Panc1 (cell line): ENCODE results near the gene COL6A1. TPM values are rescaled to one million over a fixed set of nuclear protein-coding genes. Genes with fewer than 3 reads are reported as not detected.

Source experiments
- ATAC-seq: fragments of 200-7000 bp; cut with Tn5 transposase; 2 replicates; pipeline ENCODE4 v1.9.1; 2020; ENCODE audit warnings: mild to moderate bottlenecking, moderate library complexity
- BruUV-seq: library from RNA; stranded (reverse); fragments of 400-500 nt; replicated peaks from 2 replicates; lab custom pipeline; 2021; lab: Mats Ljungman, UMichigan
- CTCF ChIA-PET: fragments of 300-600 bp; sonication (Branson Sonifier 250); formaldehyde crosslinking; loops from one replicate; lab custom pipeline; 2022; ENCODE audit warnings: antibody characterized with exemption; lab: Charles Lee
- POLR2A ChIA-PET: fragments of 300-600 bp; sonication (Branson Sonifier 250); formaldehyde crosslinking; loops from one replicate; lab custom pipeline; 2022; ENCODE audit warnings: antibody characterized with exemption; lab: Charles Lee
- DNase-seq: peaks from one replicate; pipeline ENCODE4 v3.0.0-alpha.2; 2010; ENCODE audit warnings: low read depth, low spot score
- H3K27ac ChIP-seq: 2 replicates; pipeline ENCODE4 v1.5.1; 2011; ENCODE audit warnings: mild to moderate bottlenecking, low read length, inconsistent platforms
- H3K27me3 ChIP-seq: fragments of 200-500 bp; sonication (Bioruptor generic); 2 replicates; pipeline ENCODE4 v1.6.0; 2014; ENCODE audit warnings: low read length, inconsistent platforms; ENCODE audit not compliant: control insufficient read depth, insufficient read depth
- H3K36me3 ChIP-seq: fragments of 200-500 bp; sonication (Bioruptor generic); 2 replicates; pipeline ENCODE4 v1.5.1; 2014; ENCODE audit warnings: inconsistent platforms, mild to moderate bottlenecking, low read length, moderate library complexity; ENCODE audit not compliant: control insufficient read depth, insufficient read depth
- H3K4me1 ChIP-seq: 2 replicates; pipeline ENCODE4 v1.5.1; 2011; ENCODE audit warnings: inconsistent platforms, mild to moderate bottlenecking, low read length, moderate library complexity; ENCODE audit not compliant: control insufficient read depth, insufficient read depth
- H3K4me3 ChIP-seq, 2 experiments: 2 replicates each; pipeline ENCODE4 v1.5.1; 2011 to 2012; ENCODE audit warnings: low read depth in 2 of 2, low read length in 2 of 2, mild to moderate bottlenecking in 2 of 2, inconsistent platforms in 1 of 2, moderate library complexity in 1 of 2
- H3K9me3 ChIP-seq: fragments of 200-500 bp; sonication (Bioruptor generic); 2 replicates; pipeline ENCODE4 v1.5.1; 2014; ENCODE audit warnings: low read depth, mild to moderate bottlenecking, inconsistent platforms, low read length, moderate library complexity; ENCODE audit not compliant: control insufficient read depth, insufficient read depth
- CTCF ChIP-seq: fragments of 450-650 bp; IDR thresholded peaks from 2 replicates; pipeline ENCODE4 v1.5.1; 2017; ENCODE audit warnings: mild to moderate bottlenecking
- POLR2AphosphoS5 ChIP-seq: IDR thresholded peaks from 2 replicates; pipeline ENCODE4 v1.6.1; 2012; ENCODE audit warnings: mild to moderate bottlenecking, low read depth, low read length, moderate library complexity
- SIN3A ChIP-seq: IDR thresholded peaks from 2 replicates; pipeline ENCODE4 v1.6.1; 2012; ENCODE audit warnings: low read depth, mild to moderate bottlenecking, low read length, moderate library complexity, borderline replicate concordance; ENCODE audit not compliant: insufficient read depth
- TCF7L2 ChIP-seq: IDR thresholded peaks from 2 replicates; pipeline ENCODE4 v1.6.1; 2011; ENCODE audit warnings: mild to moderate bottlenecking, low read depth, low read length, inconsistent platforms
- in situ Hi-C: cut with HindIII; loops from 2 replicates; pipeline ENCODE4 v1.10.0; 2016; ENCODE audit warnings: low sequenced_read_pairs, low pct_unique_long_range_greater_than_20kb
- intact Hi-C: fragments of 100-400 bp; cut with micrococcal nuclease; formaldehyde crosslinking; loops from one replicate; pipeline ENCODE4 v1.10.0; 2022; ENCODE audit not compliant: unreplicated experiment
- total RNA-seq: library from RNA; stranded (reverse); gene quantifications from one replicate; pipeline ENCODE4 v1.2.1, GENCODE V29; 2021; ENCODE audit not compliant: unreplicated experiment
- TF ChIP-seq, protein P1 (sequence below), 2 experiments: IDR thresholded peaks; 2 replicates each; pipeline ENCODE4 v1.6.1; 2011 to 2012; ENCODE audit warnings: low read depth in 2 of 2, control low read depth in 1 of 2, low read length in 1 of 2, mild to moderate bottlenecking in 1 of 2, moderate library complexity in 1 of 2; ENCODE audit not compliant: insufficient read depth in 1 of 2

COL6A1 gene
- total RNA-seq, 1 experiment from 2014 or later, result 34.2 TPM

GRCh38 chr21:46006547-46007491 lies 25.2 kb downstream of the COL6A1 start:
- H3K9me3 ChIP-seq, result no peaks in the 10 kb centered on the region
- no peaks in the 10 kb centered on the region for H3K36me3 ChIP-seq
- ChIA-PET CTCF (no interaction called here), POLR2A (no interaction called here)
- H3K4me3 ChIP-seq, result no peak overlapping the region
- H3K27ac ChIP-seq, result no peak overlapping the region
- H3K27me3 ChIP-seq, result no peaks in the 10 kb centered on the region
- TF ChIP-seq CTCF (no peak), POLR2AphosphoS5 (no peak), TCF7L2 (no peak), SIN3A (no peak)
- TF ChIP-seq, protein P1, sequence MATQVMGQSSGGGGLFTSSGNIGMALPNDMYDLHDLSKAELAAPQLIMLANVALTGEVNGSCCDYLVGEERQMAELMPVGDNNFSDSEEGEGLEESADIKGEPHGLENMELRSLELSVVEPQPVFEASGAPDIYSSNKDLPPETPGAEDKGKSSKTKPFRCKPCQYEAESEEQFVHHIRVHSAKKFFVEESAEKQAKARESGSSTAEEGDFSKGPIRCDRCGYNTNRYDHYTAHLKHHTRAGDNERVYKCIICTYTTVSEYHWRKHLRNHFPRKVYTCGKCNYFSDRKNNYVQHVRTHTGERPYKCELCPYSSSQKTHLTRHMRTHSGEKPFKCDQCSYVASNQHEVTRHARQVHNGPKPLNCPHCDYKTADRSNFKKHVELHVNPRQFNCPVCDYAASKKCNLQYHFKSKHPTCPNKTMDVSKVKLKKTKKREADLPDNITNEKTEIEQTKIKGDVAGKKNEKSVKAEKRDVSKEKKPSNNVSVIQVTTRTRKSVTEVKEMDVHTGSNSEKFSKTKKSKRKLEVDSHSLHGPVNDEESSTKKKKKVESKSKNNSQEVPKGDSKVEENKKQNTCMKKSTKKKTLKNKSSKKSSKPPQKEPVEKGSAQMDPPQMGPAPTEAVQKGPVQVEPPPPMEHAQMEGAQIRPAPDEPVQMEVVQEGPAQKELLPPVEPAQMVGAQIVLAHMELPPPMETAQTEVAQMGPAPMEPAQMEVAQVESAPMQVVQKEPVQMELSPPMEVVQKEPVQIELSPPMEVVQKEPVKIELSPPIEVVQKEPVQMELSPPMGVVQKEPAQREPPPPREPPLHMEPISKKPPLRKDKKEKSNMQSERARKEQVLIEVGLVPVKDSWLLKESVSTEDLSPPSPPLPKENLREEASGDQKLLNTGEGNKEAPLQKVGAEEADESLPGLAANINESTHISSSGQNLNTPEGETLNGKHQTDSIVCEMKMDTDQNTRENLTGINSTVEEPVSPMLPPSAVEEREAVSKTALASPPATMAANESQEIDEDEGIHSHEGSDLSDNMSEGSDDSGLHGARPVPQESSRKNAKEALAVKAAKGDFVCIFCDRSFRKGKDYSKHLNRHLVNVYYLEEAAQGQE (IDR thresholded peaks at IDR 0.05; ENCODE audit: insufficient read depth in 1 of 2, low read depth in 2 of 2, low read length in 1 of 2), result no peak
- DNase-seq, result no peak
- no TSS peak for BruUV-seq
- ATAC-seq, result no peak
- H3K4me1 ChIP-seq, result no peaks in the 10 kb centered on the region
- intact Hi-C loops (no loop called here), in situ Hi-C loops (no loop called here)

- no peaks in the 10 kb centered on the region for H3K9me3 ChIP-seq
- intact Hi-C loops, result no loop called here
- in situ Hi-C loops, result no loop called here
- H3K4me1 ChIP-seq, result no peaks in the 10 kb centered on the region
- ChIA-PET POLR2A (no interaction called here), CTCF (no interaction called here)
- H3K27me3 ChIP-seq, result no peaks in the 10 kb centered on the region
- no TSS peak for BruUV-seq
- H3K36me3 ChIP-seq, result no peaks in the 10 kb centered on the region
- H3K27ac ChIP-seq, result no peak overlapping the region
- ATAC-seq (no peak), DNase-seq (no peak)
- H3K4me3 ChIP-seq, result no peak overlapping the region
- TF ChIP-seq, protein P1 (IDR thresholded peaks at IDR 0.05; ENCODE audit: insufficient read depth in 1 of 2, low read depth in 2 of 2, low read length in 1 of 2), result no peak
- TF ChIP-seq SIN3A, result no peak
- no peak for TF ChIP-seq POLR2AphosphoS5
- TF ChIP-seq CTCF, result no peak
- TF ChIP-seq TCF7L2, result no peak
Measured at GRCh38 chr21:46007492-46007868, 25.9 kb downstream of the COL6A1 start.
